Measurements from ENCODE around the gene TEX51.

GRCh38 chr2:126940331-126940730 is 41.6 kb downstream of the TEX51 start:
- TF ChIP-seq YY1 (IDR thresholded peaks at IDR 0.05; ENCODE audit: low read depth) (no peak), USF2 (IDR thresholded peaks at IDR 0.05; ENCODE audit: borderline replicate concordance, low read depth, low read length) (no peak), JUND (IDR thresholded peaks at IDR 0.05) (no peak), RCOR1 (IDR thresholded peaks at IDR 0.05; ENCODE audit: low read length) (no peak), CTCF (IDR thresholded peaks at IDR 0.05) (no peak), NFIC (IDR thresholded peaks at IDR 0.05; ENCODE audit: borderline replicate concordance) (no peak)

All from SK-N-SH (cell line).